ENCODE data around the gene MRPL23.

MRPL23 gene

GRCh38 chr11:1927026-1927847, 19.9 kb upstream of the MRPL23 start:
- H3K36me3 ChIP-seq: no peaks in the 10 kb centered on the region
- H3K4me1 ChIP-seq (ENCODE audit: control insufficient read depth in 1 of 2, insufficient read depth in 1 of 2, low read depth in 1 of 2, low read length in 1 of 2): no peaks in the 10 kb centered on the region
- TF ChIP-seq CTCF (IDR thresholded peaks at IDR 0.05): no peak
- H3K27me3 ChIP-seq: peaks cover 46% of the 10 kb centered on the region
- H3K27ac ChIP-seq: no peak overlapping the region
- H3K4me3 ChIP-seq (ENCODE audit: low read depth in 1 of 2, low read length in 1 of 2): no peak overlapping the region
- no peaks in the 10 kb centered on the region for H3K9me3 ChIP-seq

- Histone ChIP-seq H3K4me3 (ENCODE audit: low read depth in 1 of 2, low read length in 1 of 2) (no peak overlapping the region), H3K27me3 (peaks cover 51% of the 10 kb centered on the region), H3K9me3 (no peaks in the 10 kb centered on the region), H3K27ac (no peak overlapping the region), H3K36me3 (no peaks in the 10 kb centered on the region), H3K4me1 (ENCODE audit: control insufficient read depth in 1 of 2, insufficient read depth in 1 of 2, low read depth in 1 of 2, low read length in 1 of 2) (no peaks in the 10 kb centered on the region)
- no peak for TF ChIP-seq CTCF (IDR thresholded peaks at IDR 0.05)
These were observed 19.2 kb upstream of the MRPL23 start for GRCh38 chr11:1927848-1928469.

GRCh38 chr11:1928470-1928890, 18.7 kb upstream of the MRPL23 start:
- TF ChIP-seq CTCF (IDR thresholded peaks at IDR 0.05): no peak
- no peaks in the 10 kb centered on the region for H3K4me1 ChIP-seq (ENCODE audit: control insufficient read depth in 1 of 2, insufficient read depth in 1 of 2, low read depth in 1 of 2, low read length in 1 of 2)
- H3K27me3 ChIP-seq: peaks cover 56% of the 10 kb centered on the region

GRCh38 chr11:1928891-1929541, 18.1 kb upstream of the MRPL23 start:
- Histone ChIP-seq H3K27ac (no peak overlapping the region), H3K9me3 (no peaks in the 10 kb centered on the region), H3K4me1 (ENCODE audit: control insufficient read depth in 1 of 2, insufficient read depth in 1 of 2, low read depth in 1 of 2, low read length in 1 of 2) (no peaks in the 10 kb centered on the region), H3K36me3 (no peaks in the 10 kb centered on the region), H3K4me3 (ENCODE audit: low read depth in 1 of 2, low read length in 1 of 2) (no peak overlapping the region), H3K27me3 (peaks cover 61% of the 10 kb centered on the region)
- TF ChIP-seq CTCF (IDR thresholded peaks at IDR 0.05): no peak

More at GRCh38 chr11:1928470-1928890, 18.7 kb upstream of the MRPL23 start:
- Histone ChIP-seq H3K27ac (no peak overlapping the region), H3K4me3 (ENCODE audit: low read depth in 1 of 2, low read length in 1 of 2) (no peak overlapping the region), H3K36me3 (no peaks in the 10 kb centered on the region), H3K9me3 (no peaks in the 10 kb centered on the region)

GRCh38 chr11:1929621-1930461, 17.3 kb upstream of the MRPL23 start:
- H3K9me3 ChIP-seq: no peaks in the 10 kb centered on the region
- no peaks in the 10 kb centered on the region for H3K4me1 ChIP-seq (ENCODE audit: control insufficient read depth in 1 of 2, insufficient read depth in 1 of 2, low read depth in 1 of 2, low read length in 1 of 2)
- H3K4me3 ChIP-seq (ENCODE audit: low read depth in 1 of 2, low read length in 1 of 2): no peak overlapping the region
- no peak overlapping the region for H3K27ac ChIP-seq
- peaks cover 63% of the 10 kb centered on the region for H3K27me3 ChIP-seq
- TF ChIP-seq CTCF (IDR thresholded peaks at IDR 0.05): no peak
- no peaks in the 10 kb centered on the region for H3K36me3 ChIP-seq

Measured in neutrophil (primary cell).